GM03348 (cell line): ENCODE data around the gene MAP4K2.

Experiments used
- DNase-seq: peaks from one replicate; pipeline ENCODE4 v3.0.0; 2012; ENCODE audit warnings: low spot score

The MAP4K2 gene

GRCh38 chr11:64767344-64768299 is 35.4 kb downstream of the MAP4K2 start:
- DNase-seq: peak; percentile 60

- no peak for DNase-seq
Measured at GRCh38 chr11:64766881-64767280, 36.1 kb downstream of the MAP4K2 start.

- no peak for DNase-seq
Measured at GRCh38 chr11:64765851-64766665, 37.0 kb downstream of the MAP4K2 start.

GRCh38 chr11:64765291-64765850 is 37.6 kb downstream of the MAP4K2 start:
- DNase-seq: no peak

GRCh38 chr11:64764753-64765152 is 38.3 kb downstream of the MAP4K2 start:
- no peak for DNase-seq

- no peak for DNase-seq
Measured at GRCh38 chr11:64764040-64764611, 38.9 kb downstream of the MAP4K2 start.

GRCh38 chr11:64763526-64764039 is 39.4 kb downstream of the MAP4K2 start:
- no peak for DNase-seq

GRCh38 chr11:64762674-64763525 is 40.1 kb downstream of the MAP4K2 start:
- DNase-seq: no peak

GRCh38 chr11:64762277-64762673 is 40.7 kb downstream of the MAP4K2 start:
- no peak for DNase-seq

GRCh38 chr11:64760759-64761420 is 42.1 kb downstream of the MAP4K2 start:
- no peak for DNase-seq

- DNase-seq: no peak
Measured at GRCh38 chr11:64759722-64760719, 43.0 kb downstream of the MAP4K2 start, which contains the start of gene PYGM. Gene PYGM, minus strand, starts transcription at chr11:64759974. Its CDS starts 76 bp downstream, at chr11:64759898.

- DNase-seq: no peak
Measured at GRCh38 chr11:64759131-64759721, 43.8 kb downstream of the MAP4K2 start.

- no peak for DNase-seq
Measured at GRCh38 chr11:64758330-64759079, 44.5 kb downstream of the MAP4K2 start.

- DNase-seq: no peak
Measured at GRCh38 chr11:64757549-64758329, 45.3 kb downstream of the MAP4K2 start.

- no peak for DNase-seq
Measured at GRCh38 chr11:64755681-64756361, 47.2 kb downstream of the MAP4K2 start.

GRCh38 chr11:64754919-64755662 is 47.9 kb downstream of the MAP4K2 start:
- DNase-seq: no peak
